GM23338 (cell line): ENCODE data around the gene PRUNE2. TPM values are rescaled to one million over a fixed set of nuclear protein-coding genes. Genes with fewer than 3 reads are reported as not detected.

Experiments used
- ATAC-seq: fragments of 200-7000 bp; cut with Tn5 transposase; 3 replicates; pipeline ENCODE4 v1.9.1; 2020
- DNase-seq: peaks from one replicate; pipeline ENCODE4 v3.0.0-alpha.2; 2015; ENCODE audit warnings: low spot score
- H2AFZ ChIP-seq: fragments of 200-600 bp; sonication (generic); 2 replicates; pipeline ENCODE4 v1.8.0; 2016; ENCODE audit warnings: antibody characterized with exemption, mild to moderate bottlenecking, moderate library complexity
- H3F3A ChIP-seq: fragments of 200-600 bp; sonication (generic); replicated peaks from 2 replicates; pipeline ENCODE4 v1.8.0; 2017; ENCODE audit warnings: antibody characterized with exemption, mixed run types, low read depth
- H3K27ac ChIP-seq: fragments of 200-600 bp; sonication (generic); 2 replicates; pipeline ENCODE4 v1.6.1; 2016; ENCODE audit warnings: low read depth
- H3K27me3 ChIP-seq: fragments of 200-600 bp; sonication (generic); 2 replicates; pipeline ENCODE4 v1.8.0; 2016; ENCODE audit warnings: mild to moderate bottlenecking, mixed run types, moderate library complexity; ENCODE audit not compliant: insufficient read depth
- H3K36me3 ChIP-seq: fragments of 200-600 bp; sonication (generic); 2 replicates; pipeline ENCODE4 v1.8.0; 2016; ENCODE audit warnings: mild to moderate bottlenecking; ENCODE audit not compliant: insufficient read depth
- H3K4me1 ChIP-seq: fragments of 200-600 bp; sonication (generic); 2 replicates; pipeline ENCODE4 v1.8.0; 2016; ENCODE audit warnings: mild to moderate bottlenecking, moderate library complexity; ENCODE audit not compliant: insufficient read depth
- H3K4me2 ChIP-seq: fragments of 200-600 bp; sonication (generic); 2 replicates; pipeline ENCODE4 v1.7.1; 2017; ENCODE audit warnings: mixed run types
- H3K4me3 ChIP-seq: fragments of 200-600 bp; sonication (generic); 2 replicates; pipeline ENCODE4 v1.6.1; 2016; ENCODE audit warnings: mixed run types
- H3K79me2 ChIP-seq: fragments of 200-600 bp; sonication (generic); replicated peaks from 2 replicates; pipeline ENCODE4 v1.8.0; 2017; ENCODE audit warnings: mild to moderate bottlenecking; ENCODE audit not compliant: insufficient read depth
- H3K9me2 ChIP-seq: fragments of 200-600 bp; sonication (generic); 2 replicates; pipeline ENCODE4 v1.8.0; 2017; ENCODE audit not compliant: insufficient read depth
- H4K20me1 ChIP-seq: fragments of 200-600 bp; sonication (generic); replicated peaks from 2 replicates; pipeline ENCODE4 v1.8.0; 2017; ENCODE audit warnings: mild to moderate bottlenecking; ENCODE audit not compliant: insufficient read depth
- H3K27ac Mint-ChIP-seq: 2 replicates; pipeline ENCODE4 v1.8.0; 2020; ENCODE audit warnings: inconsistent platforms, mild to moderate bottlenecking, moderate library complexity, mixed read lengths
- H3K27me3 Mint-ChIP-seq: 3 replicates; pipeline ENCODE4 v1.8.0; 2022; ENCODE audit warnings: low read depth, mild to moderate bottlenecking, moderate library complexity, mixed read lengths, inconsistent platforms; ENCODE audit not compliant: insufficient read depth, poor library complexity
- H3K36me3 Mint-ChIP-seq: 3 replicates; pipeline ENCODE4 v1.8.0; 2021; ENCODE audit warnings: low read depth, mild to moderate bottlenecking, inconsistent platforms, moderate library complexity, mixed read lengths
- H3K4me1 Mint-ChIP-seq: 3 replicates; pipeline ENCODE4 v1.8.0; 2020; ENCODE audit warnings: mild to moderate bottlenecking, inconsistent platforms, mixed read lengths
- H3K4me3 Mint-ChIP-seq: 3 replicates; pipeline ENCODE4 v1.8.0; 2021; ENCODE audit warnings: moderate library complexity, mild to moderate bottlenecking, inconsistent platforms, mixed read lengths
- H3K9me3 Mint-ChIP-seq: 3 replicates; pipeline ENCODE4 v1.8.0; 2020; ENCODE audit warnings: moderate library complexity, mild to moderate bottlenecking, inconsistent platforms, mixed read lengths
- CREB1 ChIP-seq: fragments of 250-450 bp; sonication (Bioruptor Pico); IDR thresholded peaks from 2 replicates; pipeline ENCODE4 v1.5.0; 2020; ENCODE audit warnings: low read depth, mild to moderate bottlenecking, moderate library complexity
- CTCF ChIP-seq, 2 experiments: fragments of 200-600 bp in 1 of 2; sonication (generic) in 1 of 2; conservative IDR thresholded peaks; 2 replicates each; pipeline versions ENCODE4 v1.5.1 to v1.6.1; 2016 to 2017; ENCODE audit warnings: antibody characterized with exemption in 2 of 2, low read depth in 2 of 2, mild to moderate bottlenecking in 2 of 2, moderate library complexity in 1 of 2
- EZH2 ChIP-seq: fragments of 200-600 bp; sonication (generic); IDR thresholded peaks from one replicate; pipeline ENCODE4 v1.8.0; 2017; ENCODE audit warnings: antibody characterized with exemption, mild to moderate bottlenecking, low read depth; ENCODE audit not compliant: unreplicated experiment
- EZH2phosphoT487 ChIP-seq: fragments of 200-600 bp; sonication (generic); IDR thresholded peaks from one replicate; pipeline ENCODE4 v1.8.1; 2018; ENCODE audit warnings: antibody characterized with exemption; ENCODE audit not compliant: unreplicated experiment
- JUNB ChIP-seq: IDR thresholded peaks from one replicate; pipeline ENCODE4 v1.6.1; 2016; ENCODE audit warnings: antibody characterized with exemption; ENCODE audit not compliant: unreplicated experiment
- NANOG ChIP-seq: IDR thresholded peaks from 2 replicates; pipeline ENCODE4 v1.6.1; 2016; ENCODE audit warnings: antibody characterized with exemption, borderline replicate concordance
- POLR2AphosphoS5 ChIP-seq: IDR thresholded peaks from 2 replicates; pipeline ENCODE4 v1.6.1; 2016; ENCODE audit warnings: antibody characterized with exemption, low read depth
- REST ChIP-seq: IDR thresholded peaks from one replicate; pipeline ENCODE4 v1.6.1; 2018; ENCODE audit warnings: antibody characterized with exemption; ENCODE audit not compliant: unreplicated experiment
- STAT1 ChIP-seq: IDR thresholded peaks from one replicate; pipeline ENCODE4 v1.6.1; 2016; ENCODE audit warnings: antibody characterized with exemption; ENCODE audit not compliant: unreplicated experiment
- ZNF114 ChIP-seq: fragments of 250-450 bp; sonication (Bioruptor Pico); IDR thresholded peaks from 2 replicates; pipeline ENCODE4 v1.5.0; 2020; ENCODE audit warnings: mild to moderate bottlenecking, moderate library complexity
- ZNF331 ChIP-seq: fragments of 250-450 bp; sonication (Bioruptor Pico); IDR thresholded peaks from 2 replicates; pipeline ENCODE4 v1.5.0; 2020; ENCODE audit warnings: low read depth, mild to moderate bottlenecking, moderate library complexity
- ZNF462 ChIP-seq: fragments of 250-450 bp; sonication (Bioruptor Pico); IDR thresholded peaks from 2 replicates; pipeline ENCODE4 v1.5.0; 2020; ENCODE audit warnings: mild to moderate bottlenecking, moderate library complexity
- polyA plus RNA-seq: library from polyadenylated mRNA; unstranded; fragments of >200 nt; fragmentation: Nextera tagmentation; extraction: Ambion mirVana; gene quantifications from 2 replicates; pipeline ENCODE4 v1.2.1, GENCODE V29; 2016
- total RNA-seq: library from RNA; depleted of rRNA; stranded (reverse); fragments of >200 nt; shearing (Covaris generic); gene quantifications from 2 replicates; pipeline ENCODE4 v1.2.3, GENCODE V29; 2014
- TF ChIP-seq, protein P1 (sequence below): IDR thresholded peaks from 2 replicates; pipeline ENCODE4 v1.6.1; 2016; ENCODE audit warnings: antibody characterized with exemption

The PRUNE2 gene
- total and polyA plus RNA-seq, 2 experiments from 2014 or later = 10.6 to 26.5 TPM

GRCh38 chr9:76896035-76896434 lies 9.9 kb downstream of the PRUNE2 start:
- Mint-ChIP-seq H3K9me3 (no peaks in the 10 kb centered on the region), H3K27ac (no peak overlapping the region), H3K36me3 (no peaks in the 10 kb centered on the region), H3K27me3 (no peaks in the 10 kb centered on the region), H3K4me3 (no peak overlapping the region), H3K4me1 (peaks cover 6% of the 10 kb centered on the region)
- Histone ChIP-seq H3K27ac (no peak overlapping the region), H3F3A (no peaks in the 10 kb centered on the region), H3K4me2 (no peak overlapping the region), H4K20me1 (no peaks in the 10 kb centered on the region), H3K4me3 (no peak overlapping the region), H3K36me3 (no peaks in the 10 kb centered on the region), H3K27me3 (no peaks in the 10 kb centered on the region), H3K79me2 (peaks cover 13% of the 10 kb centered on the region; the same call in 1 of the 2 replicates), H3K9me2 (peaks cover 21% of the 10 kb centered on the region), H2AFZ (no peak overlapping the region), H3K4me1 (peaks cover 9% of the 10 kb centered on the region; the same call in 1 of the 2 replicates)
- TF ChIP-seq ZNF462 (CRISPR knock-in tag) = no peak
- TF ChIP-seq EZH2 = no peak
- TF ChIP-seq NANOG = no peak
- TF ChIP-seq STAT1 = no peak
- TF ChIP-seq, protein P1, sequence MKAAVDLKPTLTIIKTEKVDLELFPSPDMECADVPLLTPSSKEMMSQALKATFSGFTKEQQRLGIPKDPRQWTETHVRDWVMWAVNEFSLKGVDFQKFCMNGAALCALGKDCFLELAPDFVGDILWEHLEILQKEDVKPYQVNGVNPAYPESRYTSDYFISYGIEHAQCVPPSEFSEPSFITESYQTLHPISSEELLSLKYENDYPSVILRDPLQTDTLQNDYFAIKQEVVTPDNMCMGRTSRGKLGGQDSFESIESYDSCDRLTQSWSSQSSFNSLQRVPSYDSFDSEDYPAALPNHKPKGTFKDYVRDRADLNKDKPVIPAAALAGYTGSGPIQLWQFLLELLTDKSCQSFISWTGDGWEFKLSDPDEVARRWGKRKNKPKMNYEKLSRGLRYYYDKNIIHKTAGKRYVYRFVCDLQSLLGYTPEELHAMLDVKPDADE = no peak
- no peak for TF ChIP-seq REST
- no peak for TF ChIP-seq ZNF114
- no peak for TF ChIP-seq CREB1 (CRISPR knock-in tag)
- no peak for TF ChIP-seq JUNB
- TF ChIP-seq ZNF331 = no peak
- TF ChIP-seq POLR2AphosphoS5 = no peak
- TF ChIP-seq CTCF (conservative IDR thresholded peaks at IDR 0.05; ENCODE audit: low read depth in 2 of 2) = no peak
- TF ChIP-seq EZH2phosphoT487 = no peak
- ATAC-seq (no peak), DNase-seq (no peak)
